Nephron progenitor cell (in vitro differentiated cells): ENCODE data around the gene STUB1.
A peak's percentile ranks its signal among the peaks of the same experiment; 100 is the strongest.

Experiments
- DNase-seq: peaks from one replicate; pipeline ENCODE4 v3.0.0; 2021
- H3K27ac Mint-ChIP-seq: 2 replicates; pipeline ENCODE4 v1.8.0; 2021; ENCODE audit warnings: mild to moderate bottlenecking, moderate library complexity, mixed read lengths
- H3K27me3 Mint-ChIP-seq: 2 replicates; pipeline ENCODE4 v1.8.0; 2021; ENCODE audit warnings: mild to moderate bottlenecking, low read depth, mixed read lengths; ENCODE audit not compliant: poor library complexity
- H3K36me3 Mint-ChIP-seq: 2 replicates; pipeline ENCODE4 v1.8.0; 2021; ENCODE audit warnings: low read depth, mixed read lengths
- H3K4me1 Mint-ChIP-seq: 2 replicates; pipeline ENCODE4 v1.8.0; 2021; ENCODE audit warnings: mixed read lengths
- H3K4me3 Mint-ChIP-seq: 2 replicates; pipeline ENCODE4 v1.8.0; 2021; ENCODE audit warnings: mild to moderate bottlenecking, moderate library complexity, mixed read lengths
- H3K9me3 Mint-ChIP-seq: 2 replicates; pipeline ENCODE4 v1.8.0; 2021; ENCODE audit warnings: mild to moderate bottlenecking, moderate library complexity, mixed read lengths
- CTCF ChIP-seq: fragments of 200-600 bp; sonication (generic); IDR thresholded peaks from 2 replicates; pipeline ENCODE4 v1.5.0; 2021; ENCODE audit warnings: antibody characterized with exemption

The STUB1 gene

GRCh38 chr16:679814-680624, at the start of gene STUB1:
Gene STUB1, plus strand, starts transcription at chr16:680410. Its CDS starts 116 bp downstream, at chr16:680526.
- no peak for TF ChIP-seq CTCF
- Mint-ChIP-seq H3K4me3 (peak within 1 kb of the TSS; percentile 86), H3K9me3 (no peaks in the 10 kb centered on the region), H3K27me3 (peaks cover 14% of the 10 kb centered on the region), H3K27ac (peak within 1 kb of the TSS; percentile 83), H3K36me3 (peaks cover 10% of the 10 kb centered on the region), H3K4me1 (peaks cover 38% of the 10 kb centered on the region)
- DNase-seq: peak; percentile 98

GRCh38 chr16:630815-631405, 49.3 kb upstream of the STUB1 start, which contains the start of gene WFIKKN1:
Gene WFIKKN1, plus strand, starts transcription at chr16:630985. Its CDS starts 269 bp downstream, at chr16:631254.
- TF ChIP-seq CTCF: no peak
- Mint-ChIP-seq H3K4me3 (peak within 1 kb of the TSS; percentile 86), H3K27me3 (peaks cover 3% of the 10 kb centered on the region), H3K4me1 (peaks cover 51% of the 10 kb centered on the region), H3K27ac (peak within 1 kb of the TSS; percentile 99), H3K36me3 (peaks cover 11% of the 10 kb centered on the region), H3K9me3 (no peaks in the 10 kb centered on the region)
- DNase-seq: peak; percentile 91

DNA sequence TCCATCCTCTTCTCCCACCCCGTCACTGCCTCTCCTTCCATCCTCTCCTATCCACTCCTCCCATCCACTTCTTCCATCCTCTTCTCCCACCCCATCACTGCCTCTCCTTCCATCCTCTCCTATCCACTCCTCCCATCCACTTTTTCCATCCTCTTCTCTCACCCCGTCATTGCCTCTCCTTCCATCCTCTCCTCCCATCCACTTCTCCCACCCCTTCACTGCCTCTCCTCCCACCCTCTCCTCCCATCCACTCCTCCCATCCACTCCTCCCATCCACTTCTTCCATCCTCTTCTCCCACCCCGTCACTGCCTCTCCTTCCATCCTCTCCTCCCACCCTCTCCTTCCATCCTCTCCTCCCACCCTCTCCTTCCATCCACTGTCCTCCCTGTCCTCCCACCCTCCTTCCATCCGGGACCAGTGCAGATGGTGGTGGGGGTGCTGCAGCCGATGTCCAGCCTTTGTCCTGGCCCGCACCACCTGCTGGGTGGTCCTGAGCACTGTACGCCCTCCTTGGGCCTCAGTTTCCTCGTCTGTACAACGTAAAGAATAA, 48.3 kb upstream of the STUB1 start:
- Mint-ChIP-seq H3K9me3 (no peaks in the 10 kb centered on the region), H3K36me3 (peaks cover 5% of the 10 kb centered on the region), H3K27ac (no peak overlapping the region), H3K4me1 (peaks cover 45% of the 10 kb centered on the region), H3K27me3 (peaks cover 6% of the 10 kb centered on the region), H3K4me3 (peak overlapping the region; percentile 86)
- TF ChIP-seq CTCF: no peak
- no peak for DNase-seq

DNA sequence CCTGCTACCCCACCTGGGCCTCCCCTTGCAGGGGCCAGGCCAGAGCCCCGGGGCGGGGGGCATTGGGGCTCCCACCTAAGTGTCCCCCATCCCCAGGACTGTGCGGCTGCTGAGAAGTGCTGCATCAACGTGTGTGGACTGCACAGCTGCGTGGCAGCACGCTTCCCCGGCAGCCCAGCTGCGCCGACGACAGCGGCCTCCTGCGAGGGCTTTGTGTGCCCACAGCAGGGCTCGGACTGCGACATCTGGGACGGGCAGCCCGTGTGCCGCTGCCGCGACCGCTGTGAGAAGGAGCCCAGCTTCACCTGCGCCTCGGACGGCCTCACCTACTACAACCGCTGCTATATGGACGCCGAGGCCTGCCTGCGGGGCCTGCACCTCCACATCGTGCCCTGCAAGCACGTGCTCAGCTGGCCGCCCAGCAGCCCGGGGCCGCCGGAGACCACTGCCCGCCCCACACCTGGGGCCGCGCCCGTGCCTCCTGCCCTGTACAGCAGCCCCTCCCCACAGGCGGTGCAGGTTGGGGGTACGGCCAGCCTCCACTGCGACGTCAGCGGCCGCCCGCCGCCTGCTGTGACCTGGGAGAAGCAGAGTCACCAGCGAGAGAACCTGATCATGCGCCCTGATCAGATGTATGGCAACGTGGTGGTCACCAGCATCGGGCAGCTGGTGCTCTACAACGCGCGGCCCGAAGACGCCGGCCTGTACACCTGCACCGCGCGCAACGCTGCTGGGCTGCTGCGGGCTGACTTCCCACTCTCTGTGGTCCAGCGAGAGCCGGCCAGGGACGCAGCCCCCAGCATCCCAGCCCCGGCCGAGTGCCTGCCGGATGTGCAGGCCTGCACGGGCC, 47.5 kb upstream of the STUB1 start:
- H3K4me1 Mint-ChIP-seq: peaks cover 43% of the 10 kb centered on the region
- DNase-seq: no peak
- H3K9me3 Mint-ChIP-seq: no peaks in the 10 kb centered on the region
- H3K36me3 Mint-ChIP-seq: peaks cover 5% of the 10 kb centered on the region
- peak overlapping the region; percentile 86 for H3K4me3 Mint-ChIP-seq
- H3K27me3 Mint-ChIP-seq: peaks cover 6% of the 10 kb centered on the region
- TF ChIP-seq CTCF: no peak
- H3K27ac Mint-ChIP-seq: no peak overlapping the region

GRCh38 chr16:633336-634050, 46.7 kb upstream of the STUB1 start:
- H3K27me3 Mint-ChIP-seq: peaks cover 6% of the 10 kb centered on the region
- no peak for TF ChIP-seq CTCF
- no peak overlapping the region for H3K4me3 Mint-ChIP-seq
- no peaks in the 10 kb centered on the region for H3K9me3 Mint-ChIP-seq
- peaks cover 5% of the 10 kb centered on the region for H3K36me3 Mint-ChIP-seq
- no peak for DNase-seq
- H3K27ac Mint-ChIP-seq: no peak overlapping the region
- peaks cover 43% of the 10 kb centered on the region for H3K4me1 Mint-ChIP-seq
